DND-41 (cell line): Measurements from ENCODE around the gene IBA57.
"Not testable (repeated sequence)": the region's sequence is repeated elsewhere in the genome, so short reads cannot be mapped to it uniquely, and the experiment has no call there.

Source experiments
- ATAC-seq: fragments of 200-7000 bp; cut with Tn5 transposase; 3 replicates; pipeline ENCODE4 v1.9.1; 2021; ENCODE audit warnings: low read depth; ENCODE audit not compliant: insufficient read depth
- DNase-seq: peaks from one replicate; pipeline ENCODE4 v3.0.0-alpha.2; 2020
- H2AFZ ChIP-seq: 2 replicates; pipeline ENCODE4 v1.6.0; 2012; ENCODE audit warnings: low read depth, low read length
- H3K27ac ChIP-seq: 2 replicates; pipeline ENCODE4 v1.5.1; 2012; ENCODE audit warnings: low read length, inconsistent platforms
- H3K27me3 ChIP-seq: fragments of 200-600 bp; sonication (generic); 2 replicates; pipeline ENCODE4 v1.6.0; 2012; ENCODE audit warnings: low read length, mild to moderate bottlenecking, inconsistent platforms; ENCODE audit not compliant: insufficient read depth, poor library complexity
- H3K36me3 ChIP-seq: 2 replicates; pipeline ENCODE4 v1.5.1; 2012; ENCODE audit warnings: low read length, inconsistent platforms; ENCODE audit not compliant: insufficient read depth
- H3K4me1 ChIP-seq: 2 replicates; pipeline ENCODE4 v1.5.1; 2012; ENCODE audit warnings: mild to moderate bottlenecking, low read length; ENCODE audit not compliant: insufficient read depth
- H3K4me2 ChIP-seq: 2 replicates; pipeline ENCODE4 v1.6.0; 2012; ENCODE audit warnings: mild to moderate bottlenecking, moderate library complexity, low read length, inconsistent platforms; ENCODE audit not compliant: insufficient read depth
- H3K4me3 ChIP-seq, 2 experiments: fragments of 200-600 bp in 1 of 2; shearing (Covaris generic) in 1 of 2; 2 replicates each; pipeline ENCODE4 v1.5.1; 2012 to 2016; ENCODE audit warnings: inconsistent platforms in 2 of 2, low read length in 2 of 2, mild to moderate bottlenecking in 2 of 2, low read depth in 1 of 2, moderate library complexity in 1 of 2
- H3K79me2 ChIP-seq: 2 replicates; pipeline ENCODE4 v1.6.0; 2012; ENCODE audit warnings: low read length, inconsistent platforms; ENCODE audit not compliant: insufficient read depth
- H3K9ac ChIP-seq: 2 replicates; pipeline ENCODE4 v1.6.0; 2012; ENCODE audit warnings: low read depth, mild to moderate bottlenecking, inconsistent platforms, low read length, moderate library complexity
- H3K9me3 ChIP-seq: 2 replicates; pipeline ENCODE4 v1.5.1; 2012; ENCODE audit warnings: low read length, moderate library complexity, mild to moderate bottlenecking, inconsistent platforms; ENCODE audit not compliant: insufficient read depth, severe bottlenecking
- H4K20me1 ChIP-seq: 2 replicates; pipeline ENCODE4 v1.6.0; 2012; ENCODE audit warnings: low read length; ENCODE audit not compliant: insufficient read depth
- EZH2 ChIP-seq: IDR thresholded peaks from 3 replicates; pipeline ENCODE4 v1.6.1; 2012; ENCODE audit warnings: borderline replicate concordance, low read depth, mild to moderate bottlenecking, moderate library complexity, low read length, inconsistent platforms; ENCODE audit not compliant: severe bottlenecking
- TF ChIP-seq, protein P1 (sequence below): IDR thresholded peaks from 2 replicates; pipeline ENCODE4 v1.5.1; 2012; ENCODE audit warnings: borderline replicate concordance, low read length, moderate library complexity, mild to moderate bottlenecking; ENCODE audit not compliant: poor library complexity, severe bottlenecking; ENCODE audit errors: extremely low read depth

Gene IBA57

DNA sequence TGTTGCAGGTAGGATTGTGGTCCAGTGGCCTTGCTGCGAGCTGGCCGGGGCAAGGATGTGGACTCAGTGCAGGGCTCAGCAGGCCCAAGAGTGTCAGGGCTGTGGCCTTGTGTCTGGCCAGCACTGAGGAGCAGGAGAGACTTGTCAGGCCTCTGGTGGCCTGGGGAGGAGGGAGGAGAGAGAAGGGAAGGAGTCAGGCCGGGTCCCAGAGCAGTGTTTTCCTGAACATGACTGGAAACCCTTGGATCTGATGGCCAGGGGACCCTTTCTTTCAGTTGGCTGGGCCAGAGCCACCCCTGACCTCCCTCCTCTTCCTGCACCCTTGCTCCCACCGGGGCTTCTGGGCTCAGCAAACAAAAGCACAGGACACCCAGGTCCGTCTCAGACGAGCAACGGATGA lies 5.1 kb downstream of the IBA57 start:
- H3K4me2 ChIP-seq = no peak overlapping the region
- no peak overlapping the region for H3K9ac ChIP-seq
- peaks cover 52% of the 10 kb centered on the region for H4K20me1 ChIP-seq
- H3K4me1 ChIP-seq = peaks cover 13% of the 10 kb centered on the region
- no peak overlapping the region for H3K27ac ChIP-seq
- ATAC-seq (no peak), DNase-seq (no peak)
- H3K27me3 ChIP-seq = no peaks in the 10 kb centered on the region
- H3K4me3 ChIP-seq = no peak overlapping the region
- peaks cover 14% of the 10 kb centered on the region for H3K36me3 ChIP-seq
- peaks cover 47% of the 10 kb centered on the region for H3K79me2 ChIP-seq
- TF ChIP-seq, protein P1, sequence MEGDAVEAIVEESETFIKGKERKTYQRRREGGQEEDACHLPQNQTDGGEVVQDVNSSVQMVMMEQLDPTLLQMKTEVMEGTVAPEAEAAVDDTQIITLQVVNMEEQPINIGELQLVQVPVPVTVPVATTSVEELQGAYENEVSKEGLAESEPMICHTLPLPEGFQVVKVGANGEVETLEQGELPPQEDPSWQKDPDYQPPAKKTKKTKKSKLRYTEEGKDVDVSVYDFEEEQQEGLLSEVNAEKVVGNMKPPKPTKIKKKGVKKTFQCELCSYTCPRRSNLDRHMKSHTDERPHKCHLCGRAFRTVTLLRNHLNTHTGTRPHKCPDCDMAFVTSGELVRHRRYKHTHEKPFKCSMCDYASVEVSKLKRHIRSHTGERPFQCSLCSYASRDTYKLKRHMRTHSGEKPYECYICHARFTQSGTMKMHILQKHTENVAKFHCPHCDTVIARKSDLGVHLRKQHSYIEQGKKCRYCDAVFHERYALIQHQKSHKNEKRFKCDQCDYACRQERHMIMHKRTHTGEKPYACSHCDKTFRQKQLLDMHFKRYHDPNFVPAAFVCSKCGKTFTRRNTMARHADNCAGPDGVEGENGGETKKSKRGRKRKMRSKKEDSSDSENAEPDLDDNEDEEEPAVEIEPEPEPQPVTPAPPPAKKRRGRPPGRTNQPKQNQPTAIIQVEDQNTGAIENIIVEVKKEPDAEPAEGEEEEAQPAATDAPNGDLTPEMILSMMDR = no peak
- no peak for TF ChIP-seq EZH2
- no peak overlapping the region for H2AFZ ChIP-seq
- H3K9me3 ChIP-seq = no peaks in the 10 kb centered on the region

DNA sequence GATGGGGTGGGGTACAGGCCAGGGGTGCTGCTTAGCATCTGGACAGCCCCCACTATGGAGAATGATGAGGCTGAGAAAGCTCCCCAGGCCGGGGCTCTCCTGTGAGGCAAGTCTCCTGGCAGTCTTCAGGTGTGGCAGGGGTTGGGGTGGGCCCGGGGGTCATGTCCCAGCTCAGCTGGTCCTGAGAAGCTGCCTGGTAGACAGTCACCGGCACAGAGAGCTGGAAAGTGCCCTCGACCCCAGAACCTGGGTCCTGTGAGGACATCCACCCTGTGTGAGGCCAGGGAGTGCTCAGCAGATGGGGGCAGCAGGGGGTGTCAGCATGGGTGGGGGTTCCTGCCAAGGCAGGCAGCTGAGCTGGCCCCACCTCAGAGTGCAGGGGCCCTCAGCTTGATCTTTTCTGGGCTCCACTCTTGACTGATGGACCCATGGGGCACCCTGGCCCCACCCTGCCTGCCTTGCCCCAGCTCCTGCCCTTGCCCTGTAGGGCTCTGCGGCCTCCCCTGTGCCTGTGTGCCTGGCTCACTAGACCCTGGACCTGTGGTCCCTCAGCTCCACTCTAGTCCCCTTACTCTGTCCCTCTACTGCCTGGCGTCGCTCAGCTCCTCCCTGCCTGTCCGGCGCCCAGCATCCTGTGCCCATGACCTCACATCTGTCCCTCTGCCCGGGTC lies 5.8 kb downstream of the IBA57 start:
- ATAC-seq = no peak
- no peak for TF ChIP-seq EZH2
- TF ChIP-seq, protein P1 = no peak
- H3K79me2 ChIP-seq = peaks cover 46% of the 10 kb centered on the region
- no peak overlapping the region for H3K4me3 ChIP-seq
- H3K4me2 ChIP-seq = no peak overlapping the region
- no peak for DNase-seq
- H3K4me1 ChIP-seq = peaks cover 11% of the 10 kb centered on the region
- no peak overlapping the region for H3K9ac ChIP-seq
- no peaks in the 10 kb centered on the region for H3K27me3 ChIP-seq
- no peak overlapping the region for H2AFZ ChIP-seq
- H4K20me1 ChIP-seq = peaks cover 56% of the 10 kb centered on the region
- H3K27ac ChIP-seq = no peak overlapping the region
- no peaks in the 10 kb centered on the region for H3K9me3 ChIP-seq
- peaks cover 18% of the 10 kb centered on the region for H3K36me3 ChIP-seq

DNA sequence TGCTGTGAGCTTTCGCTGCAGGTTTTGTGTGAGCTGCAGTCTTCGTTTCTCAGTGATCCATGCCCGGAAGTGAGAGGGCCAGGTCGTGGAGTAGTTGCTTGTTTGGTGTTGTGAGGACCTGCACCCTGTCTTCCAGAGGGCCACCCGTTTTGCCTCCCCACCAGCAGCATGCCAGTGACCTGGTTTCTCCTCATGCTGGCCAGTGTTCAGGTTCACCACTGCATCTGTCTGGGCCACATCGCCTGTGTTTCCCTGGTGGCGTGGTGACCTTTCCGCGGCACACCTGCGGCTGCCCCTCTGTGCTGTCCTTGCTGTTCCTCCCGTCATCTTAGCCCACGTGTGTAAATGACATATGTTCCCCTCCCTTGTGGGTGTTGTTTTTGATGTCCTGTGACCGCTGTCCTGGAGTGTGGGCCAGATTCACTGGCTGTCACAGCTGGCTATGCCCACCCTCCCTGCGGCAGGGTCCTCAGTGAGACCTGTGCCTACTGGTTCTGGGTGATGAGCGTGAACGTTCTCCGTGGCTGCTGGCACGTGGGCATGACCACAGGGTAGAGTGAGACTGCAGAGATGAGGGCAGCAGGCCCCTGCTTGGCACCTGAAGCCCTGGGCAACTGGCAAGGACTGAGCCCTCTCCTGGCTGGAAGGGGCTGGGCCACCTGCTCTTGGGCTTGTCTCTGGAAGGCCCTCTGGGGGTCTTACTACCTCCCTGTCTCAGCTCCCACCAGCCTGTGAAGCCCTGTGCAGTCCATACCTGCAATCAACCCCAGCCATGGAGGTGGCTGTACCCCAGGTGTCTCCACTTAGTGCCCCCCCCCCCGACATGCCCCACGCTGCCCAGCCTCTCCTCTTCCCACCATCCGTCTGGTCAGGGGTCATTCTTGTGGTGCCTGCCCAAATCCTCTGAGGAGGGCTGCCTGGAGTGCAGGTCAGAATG lies 7.3 kb downstream of the IBA57 start:
- Histone ChIP-seq H3K9me3 (no peaks in the 10 kb centered on the region), H4K20me1 (peaks cover 51% of the 10 kb centered on the region), H2AFZ (no peak overlapping the region), H3K4me3 (no peak overlapping the region), H3K27ac (no peak overlapping the region), H3K79me2 (peaks cover 37% of the 10 kb centered on the region), H3K27me3 (no peaks in the 10 kb centered on the region), H3K9ac (no peak overlapping the region), H3K4me2 (no peak overlapping the region), H3K36me3 (peaks cover 22% of the 10 kb centered on the region), H3K4me1 (no peaks in the 10 kb centered on the region)
- TF ChIP-seq, protein P1 = no peak
- no peak for TF ChIP-seq EZH2
- no peak for ATAC-seq
- no peak for DNase-seq

DNA sequence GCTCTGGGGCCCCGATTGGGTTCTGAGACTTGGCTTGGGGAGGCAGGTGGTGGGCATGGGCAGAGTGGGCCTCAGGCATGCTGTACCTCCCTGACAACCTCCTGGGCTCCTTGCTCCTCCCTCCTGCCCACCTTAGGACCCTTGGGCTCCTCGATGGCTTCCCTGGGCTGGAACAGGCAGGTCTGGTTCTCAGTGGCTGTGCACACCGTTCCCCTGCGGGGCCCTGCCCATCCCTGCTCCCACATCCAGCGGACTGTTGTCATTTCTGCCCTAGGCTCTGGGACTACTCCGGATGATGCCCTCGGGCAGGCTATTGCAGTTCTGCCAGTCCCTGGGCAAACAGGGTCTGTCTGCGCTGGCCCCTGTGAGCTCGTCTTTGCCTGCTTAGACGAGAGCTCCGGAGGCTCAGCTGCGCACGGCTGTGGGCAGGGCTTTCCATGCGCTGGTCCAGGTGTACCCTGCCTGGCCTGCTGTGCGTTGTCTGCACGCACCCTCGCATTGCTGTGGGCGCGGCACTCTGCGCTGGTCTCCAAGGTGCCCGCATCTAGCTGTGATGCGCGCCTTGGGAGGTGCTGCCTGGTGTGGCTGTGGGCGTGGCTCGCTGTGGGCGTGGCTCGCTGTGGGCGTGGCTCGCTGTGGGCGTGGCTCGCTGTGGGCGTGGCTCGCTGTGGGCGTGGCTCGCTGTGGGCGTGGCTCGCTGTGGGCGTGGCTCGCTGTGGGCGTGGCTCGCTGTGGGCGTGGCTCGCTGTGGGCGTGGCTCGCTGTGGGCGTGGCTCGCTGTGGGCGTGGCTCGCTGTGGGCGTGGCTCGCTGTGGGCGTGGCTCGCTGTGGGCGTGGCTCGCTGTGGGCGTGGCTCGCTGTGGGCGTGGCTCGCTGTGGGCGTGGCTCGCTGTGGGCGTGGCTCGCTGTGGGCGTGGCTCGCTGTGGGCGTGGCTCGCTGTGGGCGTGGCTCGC lies 8.2 kb downstream of the IBA57 start:
- H3K9ac ChIP-seq, H3K9me3 ChIP-seq, H3K27ac ChIP-seq, H3K4me2 ChIP-seq, H2AFZ ChIP-seq, DNase-seq, H3K4me1 ChIP-seq, H3K27me3 ChIP-seq, H3K4me3 ChIP-seq: not testable (repeated sequence)
- ATAC-seq = peak; percentile 49; the same call in 1 of the 3 replicates
- Histone ChIP-seq H3K79me2 (peaks cover 28% of the 10 kb centered on the region), H3K36me3 (peaks cover 21% of the 10 kb centered on the region), H4K20me1 (peaks cover 47% of the 10 kb centered on the region)
